ENCODE results near the gene TMEM63B. TPM values are rescaled to one million over a fixed set of nuclear protein-coding genes. Genes with fewer than 3 reads are reported as not detected.

Gene TMEM63B
- total RNA-seq, 2 experiments from 2014 or later, result 10.9 to 15.2 TPM

DNA sequence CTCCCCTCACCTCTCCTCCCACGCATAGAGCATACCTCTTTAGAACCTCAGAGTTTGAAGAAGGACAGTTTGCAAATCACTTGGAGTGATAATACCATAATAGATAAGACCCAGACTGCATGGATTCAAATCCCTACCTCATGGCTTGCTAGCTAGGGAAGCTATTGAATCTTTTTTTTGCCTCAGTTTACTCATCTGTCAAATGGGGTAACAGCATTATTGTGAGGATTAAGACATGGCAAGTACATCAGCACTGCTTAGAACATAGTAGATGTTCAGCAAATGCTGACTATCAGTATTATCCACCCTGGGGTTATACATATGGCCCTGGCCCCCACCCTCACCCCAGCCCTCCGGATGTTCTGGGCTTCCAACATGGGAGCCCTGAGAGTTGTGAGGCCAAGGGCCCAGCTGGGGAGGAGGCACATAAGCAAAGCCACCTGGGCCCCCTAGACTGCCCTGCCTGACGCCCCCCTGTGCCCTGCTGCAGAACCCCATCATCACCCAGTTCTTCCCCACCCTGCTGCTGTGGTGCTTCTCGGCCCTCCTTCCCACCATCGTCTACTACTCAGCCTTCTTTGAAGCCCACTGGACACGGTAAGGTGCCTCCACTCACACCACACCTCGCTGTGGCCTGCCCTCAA, 22.1 kb downstream of the TMEM63B start:
- Mint-ChIP-seq H3K27ac (no peak overlapping the region), H3K36me3 (ENCODE audit: low read depth) (peaks cover 15% of the 10 kb centered on the region), H3K4me3 (no peak overlapping the region), H3K4me1 (peaks cover 5% of the 10 kb centered on the region), H3K27me3 (no peaks in the 10 kb centered on the region), H3K9me3 (ENCODE audit: low read depth) (no peaks in the 10 kb centered on the region)
- intact Hi-C loops (cut with DNase I, micrococcal nuclease), result loop anchor here in 1 of 2 experiments (5.0 kb wide), 1 partner anchor 188 kb away; no protein-coding TSS in a partner anchor
- CTCF ChIA-PET, result interaction anchor here (0.8 to 4.6 kb wide), 4 partner anchors 11 to 164 kb away, joined by 3 to 50 read pairs (median 4); partner anchors contain the start of gene AARS2
- ATAC-seq (no peak), DNase-seq (no peak)
- POLR2A ChIA-PET, result interaction anchor here (0.7 kb wide), 1 partner anchor 79 kb away, joined by 3 read pairs; no protein-coding TSS in a partner anchor

DNA sequence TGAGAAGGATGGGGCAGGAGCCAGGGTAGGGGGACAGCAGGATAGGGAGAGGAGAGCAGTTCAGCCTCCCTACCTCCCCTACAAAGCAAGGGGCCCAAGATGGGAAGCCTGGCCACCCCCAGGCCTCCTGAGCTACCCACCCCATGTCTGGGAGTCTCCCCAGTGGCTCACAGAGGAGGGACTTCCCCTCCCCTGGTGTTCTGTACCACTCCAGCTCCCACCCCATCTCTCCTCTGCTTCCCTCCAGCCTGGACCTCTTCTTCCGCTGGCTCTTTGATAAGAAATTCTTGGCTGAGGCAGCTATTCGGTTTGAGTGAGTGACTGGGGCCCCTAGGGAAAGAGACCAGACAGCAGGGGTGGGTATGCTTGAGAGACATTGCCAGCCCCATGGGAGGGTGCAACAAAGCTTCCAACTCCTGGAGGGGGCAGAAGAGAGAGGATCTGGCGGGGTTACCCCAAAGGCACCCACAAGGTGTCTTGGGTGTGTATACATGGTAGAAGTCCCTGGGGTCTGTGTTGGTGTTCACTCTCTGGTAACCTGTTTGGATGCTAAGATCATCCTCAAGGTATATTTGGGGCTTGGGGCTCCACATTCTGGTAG, 23.1 kb downstream of the TMEM63B start:
- H3K36me3 Mint-ChIP-seq (ENCODE audit: low read depth), result peaks cover 17% of the 10 kb centered on the region

GRCh38 chr6:44151348-44152108, 24.2 kb downstream of the TMEM63B start:
- H3K4me1 Mint-ChIP-seq, result peaks cover 5% of the 10 kb centered on the region
- ATAC-seq (peak; percentile 96), DNase-seq (peak; percentile 90)
- H3K27me3 Mint-ChIP-seq, result no peaks in the 10 kb centered on the region
- H3K36me3 Mint-ChIP-seq (ENCODE audit: low read depth), result peaks cover 11% of the 10 kb centered on the region
- intact Hi-C loops (cut with DNase I, micrococcal nuclease), result loop anchor here (1.0 to 5.0 kb wide), 3 partner anchors 51 to 186 kb away; no protein-coding TSS in a partner anchor
- ChIA-PET POLR2A (no interaction called here), CTCF (interaction anchor here (0.6 to 4.6 kb wide), 11 partner anchors 10 to 111 kb away, joined by 3 to 50 read pairs (median 3); no protein-coding TSS in a partner anchor)
- H3K4me3 Mint-ChIP-seq, result no peak overlapping the region
- no peaks in the 10 kb centered on the region for H3K9me3 Mint-ChIP-seq (ENCODE audit: low read depth)
- H3K27ac Mint-ChIP-seq, result no peak overlapping the region

More for the DNA sequence above, 23.1 kb downstream of the TMEM63B start:
- no peaks in the 10 kb centered on the region for H3K9me3 Mint-ChIP-seq (ENCODE audit: low read depth)
- H3K4me1 Mint-ChIP-seq, result peaks cover 5% of the 10 kb centered on the region
- DNase-seq (no peak), ATAC-seq (no peak)
- no peak overlapping the region for H3K4me3 Mint-ChIP-seq
- no peaks in the 10 kb centered on the region for H3K27me3 Mint-ChIP-seq
- ChIA-PET POLR2A (no interaction called here), CTCF (interaction anchor here (0.7 to 4.6 kb wide), 7 partner anchors 10 to 163 kb away, joined by 3 to 50 read pairs (median 4); partner anchors contain the start of gene AARS2)
- no peak overlapping the region for H3K27ac Mint-ChIP-seq
- intact Hi-C loops (cut with DNase I, micrococcal nuclease), result loop anchor here in 1 of 2 experiments (5.0 kb wide), 1 partner anchor 187 kb away; no protein-coding TSS in a partner anchor

DNA sequence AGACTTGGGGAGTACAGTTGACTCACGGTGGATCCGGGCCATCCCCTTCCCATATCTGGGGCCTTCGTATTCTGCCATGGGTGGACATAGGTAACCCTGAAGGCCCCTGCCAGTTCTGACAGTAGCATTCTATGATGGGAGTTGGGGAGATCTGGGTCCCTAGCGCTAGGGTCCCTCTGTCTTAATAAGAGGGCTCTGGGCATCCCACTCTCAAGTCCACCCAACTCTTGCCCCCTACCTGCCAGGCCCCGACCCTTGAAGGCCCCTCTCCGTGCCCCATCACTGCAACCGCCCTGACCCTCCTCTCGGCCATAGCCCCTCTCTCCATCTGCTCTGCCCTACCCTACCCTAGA, 24.7 kb downstream of the TMEM63B start:
- CTCF ChIA-PET, result interaction anchor here (1.0 to 4.6 kb wide), 3 partner anchors 11 to 55 kb away, joined by 3 to 50 read pairs (median 5); no protein-coding TSS in a partner anchor
- no peak for DNase-seq
- POLR2A ChIA-PET, result no interaction called here
- ATAC-seq, result no peak
- H3K36me3 Mint-ChIP-seq (ENCODE audit: low read depth), result peaks cover 11% of the 10 kb centered on the region
- peaks cover 5% of the 10 kb centered on the region for H3K4me1 Mint-ChIP-seq
- H3K4me3 Mint-ChIP-seq, result no peak overlapping the region
- H3K27me3 Mint-ChIP-seq, result no peaks in the 10 kb centered on the region
- no peaks in the 10 kb centered on the region for H3K9me3 Mint-ChIP-seq (ENCODE audit: low read depth)
- H3K27ac Mint-ChIP-seq, result no peak overlapping the region
- intact Hi-C loops (cut with DNase I, micrococcal nuclease), result loop anchor here in 1 of 2 experiments (1.0 to 5.0 kb wide), 3 partner anchors 52 to 185 kb away; no protein-coding TSS in a partner anchor

DNA sequence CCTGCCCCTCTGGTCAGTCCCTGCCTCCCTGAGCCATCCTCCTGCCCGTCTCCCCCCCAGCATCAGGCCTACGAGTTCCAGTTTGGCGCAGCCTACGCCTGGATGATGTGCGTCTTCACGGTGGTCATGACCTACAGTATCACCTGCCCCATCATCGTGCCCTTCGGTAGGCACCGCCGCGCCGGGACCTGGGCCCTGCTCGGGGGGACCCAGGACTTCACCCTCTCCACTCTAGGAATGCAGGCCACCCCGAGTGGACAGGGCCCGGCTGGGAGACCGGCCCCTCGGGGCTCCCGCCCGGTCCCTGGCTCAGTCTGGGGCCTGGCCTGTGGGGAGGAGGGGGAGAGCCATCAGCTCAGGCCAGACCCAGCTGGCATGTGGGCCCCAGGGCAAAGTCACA, 25.2 kb downstream of the TMEM63B start:
- H3K4me1 Mint-ChIP-seq, result peaks cover 5% of the 10 kb centered on the region
- no peaks in the 10 kb centered on the region for H3K27me3 Mint-ChIP-seq
- intact Hi-C loops (cut with DNase I, micrococcal nuclease), result loop anchor here in 1 of 2 experiments (1.0 to 5.0 kb wide), 3 partner anchors 52 to 185 kb away; no protein-coding TSS in a partner anchor
- DNase-seq (no peak), ATAC-seq (no peak)
- H3K36me3 Mint-ChIP-seq (ENCODE audit: low read depth), result peaks cover 8% of the 10 kb centered on the region
- CTCF ChIA-PET, result interaction anchor here (0.7 to 1.9 kb wide), 4 partner anchors 29 to 72 kb away, joined by 3 to 16 read pairs (median 3); no protein-coding TSS in a partner anchor
- H3K9me3 Mint-ChIP-seq (ENCODE audit: low read depth), result no peaks in the 10 kb centered on the region
- no peak overlapping the region for H3K27ac Mint-ChIP-seq
- H3K4me3 Mint-ChIP-seq, result no peak overlapping the region
- POLR2A ChIA-PET, result no interaction called here

DNA sequence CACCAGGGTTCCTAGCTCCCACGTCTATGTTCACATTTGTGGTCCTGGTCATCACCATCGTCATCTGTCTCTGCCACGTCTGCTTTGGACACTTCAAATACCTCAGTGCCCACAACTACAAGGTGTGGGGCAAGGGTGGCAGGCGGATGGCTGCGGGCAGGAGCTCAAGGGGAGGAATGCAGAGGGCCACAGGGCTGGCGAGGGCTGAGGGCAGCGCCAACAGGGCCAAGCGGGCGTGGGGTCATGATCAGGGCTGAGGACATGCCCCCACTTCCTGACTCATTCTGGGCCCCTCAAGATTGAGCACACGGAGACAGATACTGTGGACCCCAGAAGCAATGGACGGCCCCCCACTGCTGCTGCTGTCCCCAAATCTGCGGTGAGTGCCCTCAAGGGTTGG, 26.7 kb downstream of the TMEM63B start:
- no peak for ATAC-seq
- peaks cover 3% of the 10 kb centered on the region for H3K36me3 Mint-ChIP-seq (ENCODE audit: low read depth)
- H3K4me1 Mint-ChIP-seq, result peaks cover 5% of the 10 kb centered on the region
- H3K4me3 Mint-ChIP-seq, result no peak overlapping the region
- no peak overlapping the region for H3K27ac Mint-ChIP-seq
- no peaks in the 10 kb centered on the region for H3K27me3 Mint-ChIP-seq
- H3K9me3 Mint-ChIP-seq (ENCODE audit: low read depth), result no peaks in the 10 kb centered on the region
- POLR2A ChIA-PET, result no interaction called here
- CTCF ChIA-PET, result interaction anchor here (0.5 to 1.9 kb wide), 2 partner anchors 57 to 100 kb away, joined by 3 to 16 read pairs; no protein-coding TSS in a partner anchor
- intact Hi-C loops (cut with DNase I, micrococcal nuclease), result loop anchor here in 1 of 2 experiments (5.0 kb wide), 1 partner anchor 183 kb away; no protein-coding TSS in a partner anchor
- DNase-seq, result no peak

GRCh38 chr6:44156494-44157151, 29.3 kb downstream of the TMEM63B start:
- CTCF ChIA-PET, result interaction anchor here (0.8 to 1.6 kb wide), 2 partner anchors 90 to 308 kb away, joined by 3 to 5 read pairs; no protein-coding TSS in a partner anchor
- intact Hi-C loops (cut with DNase I, micrococcal nuclease), result no loop called here
- H3K9me3 Mint-ChIP-seq (ENCODE audit: low read depth), result no peaks in the 10 kb centered on the region
- H3K4me1 Mint-ChIP-seq, result peaks cover 12% of the 10 kb centered on the region
- DNase-seq, result no peak
- H3K4me3 Mint-ChIP-seq, result no peak overlapping the region
- POLR2A ChIA-PET, result no interaction called here
- H3K36me3 Mint-ChIP-seq (ENCODE audit: low read depth), result peaks cover 2% of the 10 kb centered on the region
- no peak overlapping the region for H3K27ac Mint-ChIP-seq
- ATAC-seq, result no peak
- H3K27me3 Mint-ChIP-seq, result no peaks in the 10 kb centered on the region

DNA sequence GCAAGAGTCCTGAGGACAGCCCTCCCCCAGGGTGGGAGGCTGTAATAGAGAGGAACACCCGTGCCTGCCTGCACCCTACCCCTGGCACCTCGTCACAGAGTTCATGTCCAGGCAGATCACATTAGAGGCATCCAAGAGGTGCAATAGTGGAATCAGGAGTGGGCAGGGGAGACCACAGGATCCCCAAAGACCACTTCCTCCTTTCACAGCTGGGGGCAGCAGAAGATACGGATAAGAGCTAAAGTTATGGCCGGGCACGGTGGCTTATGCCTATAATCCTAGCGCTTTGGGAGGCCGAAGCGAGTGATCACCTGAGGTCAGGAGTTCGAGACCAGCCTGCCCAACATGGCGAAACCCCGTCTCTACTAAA, 29.8 kb downstream of the TMEM63B start:
- CTCF ChIA-PET, result interaction anchor here (0.6 to 1.6 kb wide), 2 partner anchors 89 to 287 kb away, joined by 3 to 5 read pairs; no protein-coding TSS in a partner anchor

DNA sequence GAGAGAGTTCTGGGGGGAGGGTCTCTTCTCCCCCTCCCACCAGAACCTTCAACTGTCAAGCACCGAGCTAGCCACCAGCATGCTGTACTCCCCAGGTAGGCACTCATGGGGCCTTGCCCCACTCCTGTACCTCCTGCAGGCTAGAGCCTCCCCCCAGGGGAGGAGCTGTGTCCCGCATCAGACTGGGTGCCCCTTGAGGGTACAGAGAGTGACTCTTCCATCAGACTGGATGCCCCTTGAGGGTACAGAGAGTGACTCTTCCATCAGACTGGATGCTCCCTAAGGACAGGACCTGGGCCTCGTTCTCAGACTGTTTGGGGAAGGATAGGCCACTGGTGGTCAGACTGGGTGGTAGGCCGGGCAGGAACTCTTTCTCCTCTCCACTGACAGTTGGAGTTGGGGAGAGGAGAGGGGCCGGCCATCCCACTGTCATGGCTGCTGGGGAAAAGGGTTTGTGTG, 31.4 kb downstream of the TMEM63B start, which contains the start of gene CAPN11:
TSS of gene CAPN11 (plus strand) at position 51 of the 459 bp plus-strand sequence. CDS start at position 80, 29 bp downstream.
- ATAC-seq (no peak), DNase-seq (no peak)
- intact Hi-C loops (cut with DNase I, micrococcal nuclease), result no loop called here
- Mint-ChIP-seq H3K27me3 (no peaks in the 10 kb centered on the region), H3K36me3 (ENCODE audit: low read depth) (peaks cover 2% of the 10 kb centered on the region), H3K27ac (no peak within 1 kb of the TSS), H3K4me1 (peaks cover 18% of the 10 kb centered on the region), H3K9me3 (ENCODE audit: low read depth) (no peaks in the 10 kb centered on the region), H3K4me3 (no peak within 1 kb of the TSS)
- ChIA-PET CTCF (interaction anchor here (1.2 to 2.1 kb wide), 2 partner anchors 62 to 88 kb away, joined by 4 to 7 read pairs; partner anchors contain the start of gene HSP90AB1), POLR2A (interaction anchor here (0.6 kb wide), 1 partner anchor 88 kb away, joined by 3 read pairs; no protein-coding TSS in a partner anchor)

More for the DNA sequence above, 29.8 kb downstream of the TMEM63B start:
- Mint-ChIP-seq H3K4me1 (peaks cover 16% of the 10 kb centered on the region), H3K27ac (no peak overlapping the region), H3K9me3 (ENCODE audit: low read depth) (no peaks in the 10 kb centered on the region), H3K36me3 (ENCODE audit: low read depth) (peaks cover 2% of the 10 kb centered on the region), H3K4me3 (no peak overlapping the region), H3K27me3 (no peaks in the 10 kb centered on the region)
- POLR2A ChIA-PET, result no interaction called here
- DNase-seq, result no peak
- intact Hi-C loops (cut with DNase I, micrococcal nuclease), result no loop called here
- no peak for ATAC-seq

GRCh38 chr6:44161997-44162338, 34.6 kb downstream of the TMEM63B start:
- no peak overlapping the region for H3K4me3 Mint-ChIP-seq
- no peaks in the 10 kb centered on the region for H3K9me3 Mint-ChIP-seq (ENCODE audit: low read depth)
- ChIA-PET CTCF (interaction anchor here (0.5 to 4.0 kb wide), 8 partner anchors 11 to 1163 kb away, joined by 3 to 21 read pairs (median 4); partner anchors contain the start of gene SLC35B2), POLR2A (interaction anchor here (0.5 to 1.3 kb wide), 3 partner anchors 63 to 222 kb away, joined by 4 to 7 read pairs (median 5); partner anchors contain the start of gene HSP90AB1)
- DNase-seq (peak; percentile 37), ATAC-seq (peak; percentile 33)
- no peaks in the 10 kb centered on the region for H3K36me3 Mint-ChIP-seq (ENCODE audit: low read depth)
- intact Hi-C loops (cut with DNase I, micrococcal nuclease), result loop anchor here in 1 of 2 experiments (1.0 kb wide), 1 partner anchor 10 kb away; no protein-coding TSS in a partner anchor
- H3K27ac Mint-ChIP-seq, result peak overlapping the region; percentile 53
- H3K27me3 Mint-ChIP-seq, result no peaks in the 10 kb centered on the region
- peaks cover 22% of the 10 kb centered on the region for H3K4me1 Mint-ChIP-seq
